HG03520 (cell line): Measurements from ENCODE around the gene KDM1B.

Source experiments
- ATAC-seq: cut with Tn5 transposase; IDR thresholded peaks from one replicate; pipeline ENCODE4 v1.9.1; 2021; ENCODE audit warnings: mild to moderate bottlenecking, moderate library complexity; ENCODE audit not compliant: unreplicated experiment

Gene KDM1B

GRCh38 chr6:18155150-18155863, at the start of gene KDM1B:
TSS of gene KDM1B (plus strand) at chr6:18155422. CDS start at chr6:18159896, 4,474 bp downstream.
- ATAC-seq, result peak; percentile 90

GRCh38 chr6:18107061-18107460, 48.2 kb upstream of the KDM1B start:
- ATAC-seq, result no peak

GRCh38 chr6:18110162-18110561, 45.1 kb upstream of the KDM1B start:
- ATAC-seq, result no peak

GRCh38 chr6:18115356-18115755, 39.9 kb upstream of the KDM1B start:
- ATAC-seq, result no peak

GRCh38 chr6:18117136-18117535, 38.1 kb upstream of the KDM1B start:
- ATAC-seq, result no peak

GRCh38 chr6:18118330-18118729, 36.9 kb upstream of the KDM1B start:
- no peak for ATAC-seq

GRCh38 chr6:18119236-18119635, 36.0 kb upstream of the KDM1B start:
- ATAC-seq, result no peak

- ATAC-seq, result no peak
These were observed 33.6 kb upstream of the KDM1B start for GRCh38 chr6:18121580-18122127.

GRCh38 chr6:18122128-18123093, 32.8 kb upstream of the KDM1B start, which contains the start of gene NHLRC1:
TSS of gene NHLRC1 (minus strand) at chr6:18122677. CDS start at chr6:18122606, 71 bp downstream.
- ATAC-seq, result peak; percentile 97

GRCh38 chr6:18126121-18126520, 29.1 kb upstream of the KDM1B start:
- no peak for ATAC-seq

GRCh38 chr6:18132346-18132745, 22.9 kb upstream of the KDM1B start:
- ATAC-seq, result no peak

GRCh38 chr6:18135171-18135570, 20.1 kb upstream of the KDM1B start:
- no peak for ATAC-seq

- ATAC-seq, result no peak
These were observed 19.0 kb upstream of the KDM1B start for GRCh38 chr6:18136260-18136659.

- ATAC-seq, result no peak
These were observed 16.3 kb upstream of the KDM1B start for GRCh38 chr6:18138906-18139305.

GRCh38 chr6:18139935-18140621, 15.1 kb upstream of the KDM1B start:
- no peak for ATAC-seq

GRCh38 chr6:18141805-18142590, 13.2 kb upstream of the KDM1B start:
- no peak for ATAC-seq

- no peak for ATAC-seq
These were observed 12.7 kb upstream of the KDM1B start for GRCh38 chr6:18142591-18142861.

- no peak for ATAC-seq
These were observed 8.1 kb upstream of the KDM1B start for GRCh38 chr6:18147160-18147559.

- ATAC-seq, result no peak
These were observed 7.6 kb upstream of the KDM1B start for GRCh38 chr6:18147616-18148015.

- no peak for ATAC-seq
These were observed 6.8 kb upstream of the KDM1B start for GRCh38 chr6:18148304-18149025.
